NCI-H1694 (cell line): ENCODE results near the gene RUNX2.
"Not testable (repeated sequence)": the region's sequence is repeated elsewhere in the genome, so short reads cannot be mapped to it uniquely, and the experiment has no call there.

Experiments used
- DNase-seq: peaks from one replicate; lab custom pipeline; 2025; lab: John Stamatoyannopoulos, UW

RUNX2 gene

GRCh38 chr6:45327956-45328522, at the start of gene RUNX2:
TSS of gene RUNX2 (plus strand) at chr6:45328330. CDS start at chr6:45328727, 397 bp downstream.
- no peak for DNase-seq

DNA sequence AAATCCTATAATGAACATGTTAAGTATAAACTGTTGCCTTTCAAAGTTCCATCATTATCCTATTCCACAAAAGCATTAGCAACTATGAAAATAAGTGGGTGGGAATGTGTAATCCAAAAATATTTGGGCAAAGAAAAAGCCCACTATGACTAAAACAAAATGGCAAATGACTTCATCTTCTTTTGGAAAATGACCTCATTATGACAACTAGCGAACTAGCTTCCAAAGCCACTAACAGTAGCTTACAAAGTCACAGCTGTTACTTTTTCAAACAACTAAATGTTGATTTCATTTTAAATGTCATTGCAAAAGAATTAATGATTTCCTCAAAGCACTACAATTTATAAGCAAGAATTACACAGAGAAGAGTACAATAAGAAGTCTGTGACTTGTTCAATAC, 49.8 kb upstream of the RUNX2 start:
- no peak for DNase-seq

DNA sequence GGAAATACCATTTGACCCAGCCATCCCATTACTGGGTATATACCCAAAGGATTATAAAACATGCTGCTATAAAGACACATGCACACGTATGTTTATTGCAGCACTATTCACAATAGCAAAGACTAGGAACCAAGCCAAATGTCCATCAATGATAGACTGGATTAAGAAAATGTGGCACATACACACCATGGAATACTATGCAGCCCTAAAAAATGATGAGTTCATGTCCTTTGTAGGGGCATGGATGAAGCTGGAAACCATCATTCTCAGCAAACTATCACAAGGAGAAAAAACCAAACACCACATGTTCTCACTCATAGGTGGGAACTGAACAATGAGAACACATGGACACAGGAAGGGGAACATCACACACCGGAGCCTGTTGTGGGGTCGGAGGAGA, 41.4 kb upstream of the RUNX2 start:
- DNase-seq = not testable (repeated sequence)

DNA sequence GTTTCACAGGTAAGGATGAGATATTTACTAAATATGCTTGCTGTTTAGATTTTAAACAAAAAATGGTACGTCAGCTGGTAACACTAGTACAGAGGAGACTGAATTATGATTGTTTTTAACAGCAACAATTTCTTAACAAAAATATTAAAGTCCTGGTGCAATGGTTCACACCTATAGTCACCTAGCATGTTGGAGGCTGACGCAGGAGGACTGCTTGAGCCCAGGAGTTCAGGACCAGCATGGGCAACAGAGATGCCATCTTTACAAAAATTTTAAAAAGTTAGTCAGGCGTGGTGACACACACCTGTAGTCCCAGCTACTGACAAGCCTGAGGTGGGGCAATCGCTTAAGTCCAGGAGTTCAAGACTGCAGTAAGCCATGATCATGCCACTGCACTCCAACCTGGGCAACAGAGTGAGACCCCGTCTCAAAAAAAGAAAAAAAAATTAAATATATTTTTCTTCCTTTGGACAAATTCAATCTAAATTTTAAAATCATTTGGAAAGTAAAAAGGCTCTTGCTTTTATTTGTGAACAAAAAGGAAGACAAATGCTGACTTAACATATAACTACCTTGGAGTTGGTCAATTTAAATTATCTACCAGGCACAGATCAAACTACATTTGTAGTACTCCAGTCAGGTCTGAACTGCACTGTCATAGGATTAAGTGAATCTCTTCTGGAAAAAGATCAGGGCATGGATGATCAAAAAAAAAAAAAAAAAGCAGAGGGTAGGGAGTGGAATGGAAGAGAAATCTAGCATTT, 38.2 kb upstream of the RUNX2 start:
- no peak for DNase-seq

DNA sequence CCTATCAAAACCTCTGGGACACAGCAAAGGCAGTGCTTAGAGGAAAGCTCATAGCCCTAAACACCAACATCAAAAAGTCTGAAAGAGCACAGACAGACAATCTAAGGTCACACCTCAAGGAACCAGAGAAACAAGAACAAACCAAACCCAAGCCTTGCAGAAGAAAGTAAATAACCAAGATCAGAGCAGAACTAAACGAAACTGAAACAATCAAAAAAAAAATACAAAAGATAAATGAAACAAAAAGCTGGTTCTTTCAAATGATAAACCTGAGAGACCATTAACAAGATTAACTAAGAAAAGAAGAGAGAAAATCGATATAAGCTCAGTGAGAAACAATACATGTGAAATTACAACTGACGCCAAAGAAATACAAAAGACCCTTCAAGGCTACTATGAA, 34.8 kb upstream of the RUNX2 start:
- no peak for DNase-seq

DNA sequence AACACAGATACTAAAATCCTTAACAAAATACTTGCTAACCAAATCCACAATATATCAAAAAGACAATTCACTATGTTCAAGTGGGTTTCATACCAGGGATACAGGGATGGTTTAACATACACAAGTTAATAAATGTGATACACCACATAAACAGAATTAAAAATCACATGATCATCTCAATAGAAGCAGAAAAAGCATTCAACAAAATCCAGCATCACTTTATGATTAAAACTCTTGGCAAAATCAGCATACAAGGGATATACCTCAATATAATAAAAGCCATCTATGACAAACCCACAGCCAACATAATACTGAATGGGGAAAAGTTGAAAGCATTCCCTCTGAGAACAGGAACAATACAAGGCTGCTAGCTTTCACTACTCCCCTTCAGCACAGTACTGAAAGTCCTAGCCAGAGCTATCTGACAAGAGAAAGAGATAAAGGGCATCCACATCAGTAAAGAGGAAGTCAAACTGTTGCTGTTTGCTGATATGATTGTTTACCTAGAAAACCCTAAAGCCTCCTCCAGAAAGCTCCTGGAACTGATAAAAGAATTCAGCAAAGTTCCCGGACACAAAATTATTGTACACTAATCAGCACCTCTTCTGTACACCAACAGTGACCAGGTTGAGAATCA, 33.9 kb upstream of the RUNX2 start:
- DNase-seq = not testable (repeated sequence)

GRCh38 chr6:45297320-45297719, 30.8 kb upstream of the RUNX2 start:
- DNase-seq = no peak

- DNase-seq = no peak
These were observed 29.0 kb upstream of the RUNX2 start for GRCh38 chr6:45299096-45299581.

DNA sequence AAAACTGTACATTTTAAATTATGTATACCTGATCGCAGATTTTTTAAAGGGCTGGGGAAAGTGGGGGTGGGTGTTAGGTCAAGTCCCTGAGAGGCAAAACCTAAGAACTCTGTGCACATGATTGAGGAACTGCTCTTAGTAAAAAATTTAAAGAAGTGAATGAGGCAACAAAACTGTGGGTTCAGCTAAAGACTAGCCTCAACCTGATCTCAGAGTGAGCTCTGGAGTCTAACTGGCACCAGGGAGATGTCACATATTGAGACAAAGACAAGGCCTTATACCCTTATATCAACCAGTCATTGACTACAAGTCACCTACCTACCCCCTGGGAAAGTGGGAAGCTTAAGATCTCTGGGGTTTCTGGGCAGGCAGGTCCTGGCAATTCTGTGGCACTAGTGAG, 27.4 kb upstream of the RUNX2 start:
- DNase-seq = no peak

DNA sequence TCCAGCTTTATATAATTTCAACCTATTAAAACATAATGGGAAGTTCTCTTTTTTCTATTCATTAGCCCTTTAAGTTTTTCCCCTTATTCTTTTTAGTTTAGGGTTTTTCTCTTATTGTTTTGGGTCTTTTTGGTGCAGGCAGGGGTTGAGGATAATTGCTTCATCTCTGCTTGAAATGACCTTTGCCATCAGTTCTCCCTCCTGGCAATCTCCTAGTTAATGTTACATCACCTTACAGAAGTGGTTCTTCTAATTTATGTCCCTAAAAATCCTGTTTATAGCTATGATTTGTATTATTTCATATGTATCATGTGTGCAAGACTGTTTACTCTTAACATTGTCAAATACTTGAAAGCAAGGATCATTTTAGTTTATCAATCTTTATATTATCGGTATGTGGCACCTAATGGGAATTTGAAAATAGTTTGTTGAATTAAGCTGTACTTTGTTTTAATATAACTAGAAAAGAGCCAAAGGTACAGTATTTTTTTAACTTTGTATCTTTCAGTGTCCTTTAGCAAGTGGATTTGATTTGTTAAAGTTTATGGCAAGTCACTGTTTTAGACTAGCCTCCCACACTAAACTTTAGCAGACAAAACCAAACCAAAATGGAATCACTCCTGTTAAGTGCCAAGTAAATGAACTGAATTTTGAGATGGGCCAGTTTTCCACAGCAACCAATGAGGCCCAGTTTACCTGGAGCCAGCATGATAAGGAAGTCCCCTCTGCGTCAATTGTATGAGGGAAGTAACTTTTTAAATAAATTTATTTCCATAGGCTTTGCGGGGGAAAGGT, 26.6 kb upstream of the RUNX2 start:
- no peak for DNase-seq

DNA sequence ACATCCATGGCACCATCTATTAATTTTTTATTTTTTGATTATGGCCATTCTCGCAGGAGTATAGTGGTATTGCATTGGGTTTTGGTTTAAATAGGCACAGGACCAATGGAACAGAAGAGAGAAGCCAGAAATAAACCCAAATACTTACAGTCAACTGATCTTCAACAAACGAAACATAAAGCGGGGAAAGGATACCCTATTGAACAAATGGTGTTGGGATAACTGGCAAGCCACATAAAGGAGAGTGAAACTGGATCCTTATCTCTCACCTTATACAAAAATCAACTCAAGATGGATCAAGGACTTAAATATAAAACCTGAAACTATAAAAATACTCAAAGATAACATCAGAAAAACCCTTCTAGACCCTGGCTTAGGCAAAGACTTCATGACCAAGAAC, 25.3 kb upstream of the RUNX2 start:
- no peak for DNase-seq

GRCh38 chr6:45305546-45305945, 22.6 kb upstream of the RUNX2 start:
- DNase-seq = no peak

- no peak for DNase-seq
These were observed 17.9 kb upstream of the RUNX2 start for GRCh38 chr6:45310118-45310788.

- no peak for DNase-seq
These were observed 14.0 kb upstream of the RUNX2 start for GRCh38 chr6:45314146-45314545.

DNA sequence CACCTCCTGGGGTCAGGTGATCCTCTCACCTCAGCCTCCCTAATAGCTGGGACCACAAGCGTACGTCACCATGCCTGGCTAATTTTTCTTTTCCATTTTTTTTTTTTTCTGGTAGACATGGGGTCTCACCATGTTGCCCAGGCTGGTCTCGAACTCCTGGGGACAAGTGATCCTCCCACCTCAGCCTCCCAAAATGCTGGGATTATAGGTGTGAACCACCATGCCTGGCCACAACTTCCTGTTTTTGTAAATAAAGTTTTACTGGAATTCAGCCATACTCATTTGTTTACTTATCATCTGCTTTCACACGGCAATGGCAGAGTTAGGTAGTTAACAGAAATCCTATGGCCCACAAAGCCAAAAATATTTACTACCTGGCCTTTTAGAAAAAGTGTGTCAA, 7.8 kb upstream of the RUNX2 start:
- no peak for DNase-seq

DNA sequence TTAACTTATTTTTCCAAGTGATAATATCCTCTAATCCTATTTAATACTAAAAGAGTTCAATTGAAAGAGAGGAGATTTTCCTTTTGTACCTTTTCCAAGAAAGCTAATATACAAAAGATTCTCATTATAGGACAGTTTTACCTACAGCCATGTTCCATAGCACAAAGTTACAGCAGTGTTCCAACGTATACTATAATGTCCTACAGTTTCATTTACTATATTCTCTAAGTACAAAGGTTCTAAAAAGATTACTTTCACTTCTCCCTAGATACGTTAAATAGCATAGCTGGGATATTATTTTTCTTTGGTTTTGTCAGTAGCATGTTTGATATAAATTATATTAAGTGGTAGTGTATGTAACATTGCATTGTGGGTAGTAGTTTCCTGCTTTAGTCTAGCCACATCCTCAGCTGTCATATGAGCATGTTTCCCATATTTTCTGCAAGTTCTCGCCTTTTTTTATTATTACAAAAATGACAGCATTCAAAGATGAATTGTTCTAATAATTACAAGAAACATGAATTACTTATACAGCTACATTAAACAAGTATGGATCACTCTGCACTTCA, 4.4 kb upstream of the RUNX2 start:
- no peak for DNase-seq

GRCh38 chr6:45326698-45327417, 1.3 kb upstream of the RUNX2 start:
- no peak for DNase-seq

GRCh38 chr6:45328523-45328922, 393 bp downstream of the RUNX2 start:
- DNase-seq = no peak

DNA sequence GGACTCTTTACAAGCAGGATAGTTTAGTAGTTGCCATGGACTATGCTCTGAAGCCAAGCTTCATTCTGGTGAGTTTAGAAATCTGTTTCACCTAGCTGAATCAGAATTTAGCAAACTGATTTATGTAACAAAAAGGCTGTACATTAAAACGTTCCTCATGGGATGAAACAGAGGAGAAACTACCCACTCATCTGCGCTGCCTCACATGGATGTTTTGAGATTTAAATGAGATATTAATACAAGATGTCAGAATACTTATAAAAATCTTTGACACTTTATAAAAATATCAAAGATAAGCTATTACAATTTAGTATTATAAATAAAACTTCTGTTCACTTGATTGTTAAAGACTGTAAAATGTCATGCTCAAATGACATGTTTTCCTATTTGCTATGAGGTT, 16.8 kb downstream of the RUNX2 start:
- DNase-seq = no peak

GRCh38 chr6:45350186-45350710, 22.1 kb downstream of the RUNX2 start:
- no peak for DNase-seq

DNA sequence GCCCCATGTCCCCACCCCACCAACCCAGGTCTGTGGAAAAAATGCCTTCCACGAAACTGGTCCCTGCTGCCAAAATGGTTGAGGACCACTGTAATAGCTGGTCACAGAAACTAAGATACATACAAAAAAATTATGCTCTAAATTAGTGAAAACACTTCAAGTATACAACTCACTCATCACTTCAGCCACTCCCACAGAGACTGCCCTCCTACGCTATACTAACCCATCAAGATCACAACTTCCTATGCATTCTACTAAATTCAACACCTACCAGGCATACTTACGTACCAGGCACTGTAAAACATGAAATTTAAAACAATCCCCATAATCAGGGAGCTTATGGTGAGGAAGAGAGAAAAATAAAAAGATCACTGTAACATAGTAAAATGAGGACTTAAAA, 22.9 kb downstream of the RUNX2 start:
- DNase-seq = no peak
